NT2/D1 (cell line): ENCODE measurements around the gene FNDC3B.

Experiments used
- DNase-seq: peaks from one replicate; pipeline ENCODE4 v3.0.0-alpha.2; 2011; ENCODE audit warnings: low read depth, low spot score
- H3K27me3 ChIP-seq: 2 replicates; pipeline ENCODE4 v1.6.0; 2011; ENCODE audit warnings: mild to moderate bottlenecking; ENCODE audit not compliant: insufficient read length, insufficient read depth
- H3K36me3 ChIP-seq: 2 replicates; pipeline ENCODE4 v1.6.1; 2011; ENCODE audit warnings: mild to moderate bottlenecking, low read length, mixed read lengths; ENCODE audit not compliant: insufficient read depth, insufficient read length
- H3K4me1 ChIP-seq: 2 replicates; pipeline ENCODE4 v1.5.1; 2011; ENCODE audit not compliant: insufficient read depth, insufficient read length
- H3K4me3 ChIP-seq: 2 replicates; pipeline ENCODE4 v1.5.1; 2011; ENCODE audit warnings: low read depth; ENCODE audit not compliant: insufficient read length
- H3K9ac ChIP-seq: 2 replicates; pipeline ENCODE4 v1.6.0; 2011; ENCODE audit warnings: low read depth; ENCODE audit not compliant: insufficient read length
- H3K9me3 ChIP-seq: 2 replicates; pipeline ENCODE4 v1.5.1; 2011; ENCODE audit warnings: mild to moderate bottlenecking, low read length; ENCODE audit not compliant: insufficient read depth
- SUZ12 ChIP-seq: IDR thresholded peaks from 2 replicates; pipeline ENCODE4 v1.6.1; 2011; ENCODE audit not compliant: insufficient read length, insufficient read depth; ENCODE audit errors: extremely low read depth
- YY1 ChIP-seq: IDR thresholded peaks from 2 replicates; pipeline ENCODE4 v1.6.1; 2011; ENCODE audit not compliant: insufficient read length, insufficient read depth
- ZNF274 ChIP-seq: IDR thresholded peaks from 2 replicates; pipeline ENCODE4 v1.6.1; 2011; ENCODE audit warnings: mild to moderate bottlenecking, low read depth, low read length

Gene FNDC3B

GRCh38 chr3:172190980-172191379 is 151.6 kb downstream of the FNDC3B start:
- DNase-seq: no peak
- no peak overlapping the region for H3K9ac ChIP-seq
- H3K36me3 ChIP-seq: peaks cover 11% of the 10 kb centered on the region
- H3K4me3 ChIP-seq: no peak overlapping the region
- H3K4me1 ChIP-seq: no peaks in the 10 kb centered on the region
- H3K9me3 ChIP-seq: no peaks in the 10 kb centered on the region
- TF ChIP-seq SUZ12: no peak
- TF ChIP-seq YY1: no peak
- TF ChIP-seq ZNF274: no peak
- H3K27me3 ChIP-seq: no peaks in the 10 kb centered on the region

GRCh38 chr3:172191629-172192028 is 152.3 kb downstream of the FNDC3B start:
- Histone ChIP-seq H3K4me1 (no peaks in the 10 kb centered on the region), H3K9me3 (no peaks in the 10 kb centered on the region), H3K36me3 (peaks cover 11% of the 10 kb centered on the region), H3K27me3 (no peaks in the 10 kb centered on the region), H3K9ac (no peak overlapping the region), H3K4me3 (no peak overlapping the region)
- no peak for DNase-seq
- TF ChIP-seq SUZ12 (no peak), YY1 (no peak), ZNF274 (no peak)

GRCh38 chr3:172192830-172193415 is 153.5 kb downstream of the FNDC3B start:
- H3K36me3 ChIP-seq: peaks cover 11% of the 10 kb centered on the region
- no peak overlapping the region for H3K4me3 ChIP-seq
- H3K27me3 ChIP-seq: no peaks in the 10 kb centered on the region
- H3K9me3 ChIP-seq: no peaks in the 10 kb centered on the region
- no peak overlapping the region for H3K9ac ChIP-seq
- TF ChIP-seq SUZ12: no peak
- no peak for TF ChIP-seq ZNF274
- no peak for TF ChIP-seq YY1
- H3K4me1 ChIP-seq: no peaks in the 10 kb centered on the region
- no peak for DNase-seq

- TF ChIP-seq ZNF274 (no peak), YY1 (no peak), SUZ12 (no peak)
- Histone ChIP-seq H3K4me3 (no peak overlapping the region), H3K4me1 (no peaks in the 10 kb centered on the region), H3K27me3 (no peaks in the 10 kb centered on the region), H3K9ac (no peak overlapping the region), H3K9me3 (no peaks in the 10 kb centered on the region), H3K36me3 (peaks cover 11% of the 10 kb centered on the region)
- DNase-seq: no peak
Measured at GRCh38 chr3:172193436-172193835, 154.1 kb downstream of the FNDC3B start.

GRCh38 chr3:172194702-172195406 is 155.5 kb downstream of the FNDC3B start:
- H3K27me3 ChIP-seq: no peaks in the 10 kb centered on the region
- TF ChIP-seq ZNF274 (no peak), SUZ12 (no peak), YY1 (no peak)
- peaks cover 2% of the 10 kb centered on the region for H3K36me3 ChIP-seq
- no peaks in the 10 kb centered on the region for H3K9me3 ChIP-seq
- no peak overlapping the region for H3K4me3 ChIP-seq
- no peaks in the 10 kb centered on the region for H3K4me1 ChIP-seq
- DNase-seq: peak; percentile 36
- H3K9ac ChIP-seq: no peak overlapping the region

GRCh38 chr3:172195407-172195754 is 156.0 kb downstream of the FNDC3B start:
- no peak overlapping the region for H3K9ac ChIP-seq
- no peaks in the 10 kb centered on the region for H3K4me1 ChIP-seq
- no peaks in the 10 kb centered on the region for H3K9me3 ChIP-seq
- no peaks in the 10 kb centered on the region for H3K27me3 ChIP-seq
- no peak for TF ChIP-seq SUZ12
- no peak overlapping the region for H3K4me3 ChIP-seq
- no peak for DNase-seq
- no peaks in the 10 kb centered on the region for H3K36me3 ChIP-seq

- no peak for DNase-seq
- Histone ChIP-seq H3K9me3 (no peaks in the 10 kb centered on the region), H3K36me3 (no peaks in the 10 kb centered on the region), H3K4me3 (no peak overlapping the region), H3K27me3 (no peaks in the 10 kb centered on the region), H3K9ac (no peak overlapping the region), H3K4me1 (no peaks in the 10 kb centered on the region)
- TF ChIP-seq YY1 (no peak), ZNF274 (no peak), SUZ12 (no peak)
Measured at GRCh38 chr3:172197344-172197743, 158.0 kb downstream of the FNDC3B start.

GRCh38 chr3:172198428-172198827 is 159.1 kb downstream of the FNDC3B start:
- Histone ChIP-seq H3K9me3 (no peaks in the 10 kb centered on the region), H3K9ac (no peak overlapping the region), H3K4me1 (no peaks in the 10 kb centered on the region), H3K36me3 (no peaks in the 10 kb centered on the region), H3K4me3 (no peak overlapping the region), H3K27me3 (no peaks in the 10 kb centered on the region)
- TF ChIP-seq ZNF274 (no peak), SUZ12 (no peak), YY1 (no peak)
- no peak for DNase-seq
